SH-SY5Y (cell line): ENCODE data around the gene ZNF8.

ENCODE experiments used
- GATA2 ChIP-seq: IDR thresholded peaks from 2 replicates; pipeline ENCODE4 v1.6.1; 2011; ENCODE audit warnings: mild to moderate bottlenecking, low read depth, low read length
- GATA3 ChIP-seq: IDR thresholded peaks from 2 replicates; pipeline ENCODE4 v1.6.1; 2011; ENCODE audit warnings: low read depth, mild to moderate bottlenecking, low read length, moderate library complexity

DNA sequence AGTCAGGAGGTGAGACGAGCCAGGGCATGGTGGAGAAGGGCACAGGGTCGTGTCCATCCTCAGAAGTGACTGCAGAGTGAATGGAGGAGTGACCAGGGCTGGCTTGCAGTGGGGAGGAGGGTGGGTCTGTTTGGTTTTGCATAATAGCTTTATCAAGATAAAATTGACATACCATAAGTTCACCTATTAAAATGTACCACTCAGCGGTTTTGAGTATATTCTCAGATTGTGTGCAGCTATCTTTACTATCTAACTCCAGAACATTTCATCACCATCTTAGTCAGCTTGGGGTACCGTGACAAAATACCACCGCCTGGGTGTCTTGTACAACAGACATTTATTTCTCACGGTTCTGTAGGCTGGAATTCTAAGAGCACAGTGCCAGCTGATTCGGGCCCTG is 13.2 kb downstream of the ZNF8 start:
- TF ChIP-seq GATA2 (no peak), GATA3 (no peak)
